ENCODE measurements around the gene SP2. TPM values are rescaled to one million over a fixed set of nuclear protein-coding genes. Genes with fewer than 3 reads are reported as not detected.

The SP2 gene
- total RNA-seq, 4 donors from 2014 or later, result 2.2 to 9.2 (median 5.9) TPM

DNA sequence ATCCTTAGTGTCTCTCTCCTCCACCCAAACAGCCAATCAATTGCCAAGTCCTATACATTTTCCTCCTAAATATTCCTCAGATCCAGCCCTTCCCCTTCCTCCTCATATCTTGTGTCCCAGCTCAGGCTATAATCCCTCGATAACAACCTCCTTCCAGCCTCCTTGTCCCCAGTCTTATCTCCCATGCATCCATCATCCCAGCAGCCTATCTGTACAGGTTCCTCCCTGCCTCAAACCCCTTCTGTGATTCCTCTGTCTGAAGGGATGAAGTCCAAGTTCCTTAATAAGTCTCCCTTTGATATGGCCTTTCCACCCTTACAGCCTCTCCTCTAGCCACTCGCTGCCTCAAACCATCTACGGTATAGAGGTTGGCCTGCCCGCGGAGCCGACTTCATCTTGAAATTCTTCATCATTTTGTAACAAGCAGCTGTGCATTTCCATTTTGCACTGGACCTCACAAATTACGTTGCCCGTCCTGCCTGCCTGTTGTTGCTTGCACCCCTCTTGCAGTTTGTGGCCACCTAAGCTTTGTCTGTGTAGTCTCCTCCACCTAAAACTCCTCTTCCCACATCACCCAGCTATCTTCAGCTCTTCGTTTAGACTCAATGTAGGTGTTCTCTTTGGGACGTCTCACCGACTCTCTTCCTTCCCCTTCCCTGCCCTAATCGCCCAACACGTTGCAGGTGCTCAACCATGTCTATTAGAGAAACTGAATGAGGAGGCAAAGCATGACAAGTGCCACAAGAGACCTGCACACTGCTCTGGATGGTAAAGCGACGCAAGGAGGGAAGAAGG is 74.1 kb downstream of the SP2 start:
- TF ChIP-seq, protein P1, sequence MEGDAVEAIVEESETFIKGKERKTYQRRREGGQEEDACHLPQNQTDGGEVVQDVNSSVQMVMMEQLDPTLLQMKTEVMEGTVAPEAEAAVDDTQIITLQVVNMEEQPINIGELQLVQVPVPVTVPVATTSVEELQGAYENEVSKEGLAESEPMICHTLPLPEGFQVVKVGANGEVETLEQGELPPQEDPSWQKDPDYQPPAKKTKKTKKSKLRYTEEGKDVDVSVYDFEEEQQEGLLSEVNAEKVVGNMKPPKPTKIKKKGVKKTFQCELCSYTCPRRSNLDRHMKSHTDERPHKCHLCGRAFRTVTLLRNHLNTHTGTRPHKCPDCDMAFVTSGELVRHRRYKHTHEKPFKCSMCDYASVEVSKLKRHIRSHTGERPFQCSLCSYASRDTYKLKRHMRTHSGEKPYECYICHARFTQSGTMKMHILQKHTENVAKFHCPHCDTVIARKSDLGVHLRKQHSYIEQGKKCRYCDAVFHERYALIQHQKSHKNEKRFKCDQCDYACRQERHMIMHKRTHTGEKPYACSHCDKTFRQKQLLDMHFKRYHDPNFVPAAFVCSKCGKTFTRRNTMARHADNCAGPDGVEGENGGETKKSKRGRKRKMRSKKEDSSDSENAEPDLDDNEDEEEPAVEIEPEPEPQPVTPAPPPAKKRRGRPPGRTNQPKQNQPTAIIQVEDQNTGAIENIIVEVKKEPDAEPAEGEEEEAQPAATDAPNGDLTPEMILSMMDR (IDR thresholded peaks at IDR 0.05; ENCODE audit: low read depth), result no peak

DNA sequence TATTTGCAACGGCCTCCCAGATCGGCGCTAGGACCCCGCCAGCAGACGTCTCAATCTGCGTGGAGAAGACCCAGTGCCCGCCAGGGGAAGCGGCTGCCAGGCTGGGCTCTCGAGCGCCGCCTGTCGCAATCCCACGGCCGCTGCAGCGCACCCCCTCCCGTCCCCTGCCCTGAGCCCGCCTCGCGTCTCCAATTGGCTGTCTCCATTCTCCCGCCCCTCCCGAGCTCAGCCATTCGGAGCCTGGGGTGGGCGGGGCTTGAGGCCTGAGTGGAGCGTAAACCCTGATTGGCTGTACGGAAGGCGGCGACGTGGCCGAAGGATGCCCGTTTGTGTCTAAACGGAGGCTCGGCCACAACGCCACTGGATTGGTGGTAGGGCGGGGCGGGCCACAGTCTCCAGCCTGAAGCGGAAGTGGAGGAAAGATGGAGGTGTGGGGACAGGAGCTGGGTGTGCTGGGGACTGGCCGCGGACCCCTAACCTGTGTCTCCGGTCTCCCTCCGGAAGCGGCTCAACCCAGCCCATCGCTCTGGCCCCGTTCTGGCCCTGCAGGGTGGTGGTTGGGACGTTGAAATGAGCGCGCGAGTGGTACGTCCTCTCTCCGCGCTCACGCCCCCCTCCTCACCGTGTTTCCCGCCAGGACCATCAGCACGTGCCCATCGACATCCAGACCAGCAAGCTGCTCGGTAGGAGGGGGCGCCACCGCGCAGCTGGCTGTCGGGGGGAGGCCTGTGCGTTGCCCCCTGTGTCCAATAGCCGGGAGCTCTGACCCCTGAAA is 74.9 kb downstream of the SP2 start, which contains the start of gene CDK5RAP3:
Gene CDK5RAP3, plus strand, starts transcription at position 389 of the 775 bp plus-strand sequence. Its CDS starts 34 bp downstream, at position 423.
- TF ChIP-seq, protein P1 (IDR thresholded peaks at IDR 0.05; ENCODE audit: low read depth), result no peak

DNA sequence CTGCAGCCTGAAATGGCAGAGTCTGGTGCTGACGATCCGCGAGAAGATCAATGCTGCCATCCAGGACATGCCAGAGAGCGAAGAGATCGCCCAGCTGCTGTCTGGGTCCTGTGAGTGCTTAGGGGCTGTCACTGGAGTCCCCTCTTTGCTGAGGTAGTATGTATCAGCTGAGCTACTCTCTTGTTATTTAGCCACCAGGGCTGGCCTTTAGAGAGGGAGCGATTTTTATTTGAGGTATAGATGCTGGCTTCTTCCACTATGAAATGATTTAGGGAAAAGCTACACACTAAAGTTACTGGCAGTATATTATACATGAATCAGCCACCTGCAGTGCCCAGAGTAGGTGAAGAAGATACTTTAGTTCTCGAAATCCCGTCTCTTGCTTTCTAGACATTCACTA is 77.5 kb downstream of the SP2 start:
- TF ChIP-seq, protein P1 (IDR thresholded peaks at IDR 0.05; ENCODE audit: low read depth), result no peak

DNA sequence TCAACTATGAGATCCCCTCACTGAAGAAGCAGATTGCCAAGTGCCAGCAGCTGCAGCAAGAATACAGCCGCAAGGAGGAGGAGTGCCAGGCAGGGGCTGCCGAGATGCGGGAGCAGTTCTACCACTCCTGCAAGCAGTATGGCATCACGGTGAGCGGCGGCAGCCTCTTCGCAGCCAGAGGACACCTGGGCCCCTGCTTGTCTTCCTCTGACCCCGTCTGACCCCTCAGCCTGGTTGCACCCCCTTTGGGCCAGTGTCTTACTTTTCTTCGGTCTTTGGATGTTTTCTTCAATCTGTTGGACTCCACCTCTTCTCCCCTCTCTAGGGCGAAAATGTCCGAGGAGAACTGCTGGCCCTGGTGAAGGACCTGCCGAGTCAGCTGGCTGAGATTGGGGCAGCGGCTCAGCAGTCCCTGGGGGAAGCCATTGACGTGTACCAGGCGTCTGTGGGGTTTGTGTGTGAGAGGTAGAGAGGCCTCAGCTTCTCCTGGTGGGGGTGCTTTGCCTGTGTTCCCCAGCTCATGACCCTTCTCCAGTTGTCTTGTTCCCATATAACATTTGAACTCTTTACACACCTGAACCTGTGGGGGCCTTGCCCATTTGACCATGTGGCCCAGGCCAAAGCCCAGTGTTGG is 79.3 kb downstream of the SP2 start:
- TF ChIP-seq, protein P1 (IDR thresholded peaks at IDR 0.05; ENCODE audit: low read depth), result no peak

DNA sequence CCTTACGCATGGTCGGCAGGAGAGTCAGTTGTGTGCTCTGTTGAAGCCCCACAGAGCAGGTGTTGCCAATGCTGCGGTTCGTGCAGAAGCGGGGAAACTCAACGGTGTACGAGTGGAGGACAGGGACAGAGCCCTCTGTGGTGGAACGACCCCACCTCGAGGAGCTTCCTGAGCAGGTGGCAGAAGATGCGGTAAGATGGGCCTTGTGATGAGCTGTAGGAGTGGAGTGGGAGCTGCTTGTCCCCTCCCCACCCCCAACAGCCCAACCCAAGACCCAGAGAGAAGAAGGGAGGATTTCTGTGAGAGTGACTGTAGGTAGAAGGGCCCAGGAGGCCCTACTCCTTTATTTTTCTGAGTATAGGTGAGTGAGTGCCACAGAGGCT is 79.8 kb downstream of the SP2 start:
- TF ChIP-seq, protein P1 (IDR thresholded peaks at IDR 0.05; ENCODE audit: low read depth), result no peak

DNA sequence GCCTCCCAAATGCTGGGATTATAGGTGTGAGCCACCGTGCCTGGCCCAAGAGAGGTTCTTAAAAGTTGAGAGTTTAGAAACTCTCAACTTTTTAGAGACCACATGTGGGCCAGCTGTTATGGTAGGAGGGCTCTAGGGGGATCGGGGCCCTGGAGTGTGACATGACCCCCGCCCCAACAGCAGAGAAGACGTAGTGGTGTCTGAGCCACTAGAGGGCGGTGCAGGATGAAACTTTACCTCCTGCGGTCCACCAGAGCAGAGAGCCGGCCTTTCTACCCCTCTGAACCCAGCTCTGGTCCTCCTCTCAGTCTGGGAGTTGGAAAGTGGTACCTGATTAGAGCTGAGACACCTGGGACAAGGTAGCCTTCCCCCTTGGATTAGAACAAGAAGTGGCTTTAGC is 82.3 kb downstream of the SP2 start:
- TF ChIP-seq, protein P1 (IDR thresholded peaks at IDR 0.05; ENCODE audit: low read depth), result no peak

Other genes starting within 250 kb of the SP2 start
- gene KPNB1, start 246.3 kb upstream of the SP2 start, total RNA-seq, result 100 to 1,000 TPM; 200 to 235 (median 215) TPM
- gene TBKBP1, start 202.1 kb upstream of the SP2 start, total RNA-seq, result 10 to 100 TPM in 1 of 4 donors, 1 to 10 TPM in 3; 2.4 to 14.7 (median 5.0) TPM
- gene TBX21, start 163.0 kb upstream of the SP2 start, total RNA-seq, result 1 to 10 TPM in 3 of 4 donors, under 1 TPM in 1; 0.66 to 4.6 (median 2.8) TPM
- 1 to 10 TPM; 2.2 to 4.1 (median 2.5) TPM for gene OSBPL7, start 74.4 kb upstream of the SP2 start, total RNA-seq
- gene MRPL10, start 64.7 kb upstream of the SP2 start, total RNA-seq, result 10 to 100 TPM; 29.3 to 54.3 (median 34.1) TPM
- under 1 TPM in 1 of 4 donors, not detected in 3; 0.66 TPM for gene LRRC46, start 64.6 kb upstream of the SP2 start, total RNA-seq
- 100 to 1,000 TPM in 2 of 4 donors, 10 to 100 TPM in 2; 32.8 to 194 (median 79.8) TPM for gene SCRN2, start 55.0 kb upstream of the SP2 start, total RNA-seq
- 1 to 10 TPM in 1 of 4 donors, under 1 TPM in 2, not detected in 1; 0.16 to 1.3 (median 0.17) TPM for gene SP6, start 45.1 kb upstream of the SP2 start, total RNA-seq
- 10 to 100 TPM; 22.9 to 34.7 (median 27.4) TPM for gene PNPO, start 45.3 kb downstream of the SP2 start, total RNA-seq
- under 1 TPM in 1 of 4 donors, not detected in 3; 0.49 TPM for gene PRR15L, start 61.6 kb downstream of the SP2 start, total RNA-seq
- 100 to 1,000 TPM in 3 of 4 donors, 10 to 100 TPM in 1; 77.8 to 148 (median 136) TPM for gene CDK5RAP3, start 74.9 kb downstream of the SP2 start, total RNA-seq
- 100 to 1,000 TPM in 1 of 4 donors, 10 to 100 TPM in 3; 54.1 to 103 (median 76.9) TPM for gene COPZ2, start 141.6 kb downstream of the SP2 start, total RNA-seq
- gene NFE2L1, start 152.1 kb downstream of the SP2 start, total RNA-seq, result 100 to 1,000 TPM; 176 to 405 (median 216) TPM
- 10 to 100 TPM; 21.1 to 32.8 (median 27.9) TPM for gene CBX1, start 205.2 kb downstream of the SP2 start, total RNA-seq
- gene SNX11, start 211.5 kb downstream of the SP2 start, total RNA-seq, result 10 to 100 TPM; 11.9 to 30.9 (median 15.2) TPM